Gastroesophageal sphincter (tissue), 4 donors: ENCODE data around the gene ADAM23. TPM values are rescaled to one million over a fixed set of nuclear protein-coding genes. Genes with fewer than 3 reads are reported as not detected.
A peak's percentile ranks its signal among the peaks of the same experiment; 100 is the strongest.

Source experiments
- ATAC-seq: fragments of 150-250 bp; one replicate; pipeline ENCODE4 v1.9.1; 2016; ENCODE audit warnings: mild to moderate bottlenecking, moderate library complexity
- H3K27ac ChIP-seq, 4 donors: fragments of 200-600 bp; sonication (generic) in 3 of 4; 1 replicate in 3 of 4; 2 replicates in 1 of 4; pipeline ENCODE4 v1.5.1; 2016 to 2019
- H3K27me3 ChIP-seq: fragments of 200-600 bp; sonication (generic); one replicate; pipeline ENCODE4 v1.5.1; 2019
- H3K36me3 ChIP-seq, 2 donors: fragments of 200-600 bp; sonication (generic); one replicate each; pipeline ENCODE4 v1.5.1; 2019; ENCODE audit warnings: control low read depth in 1 of 2
- H3K4me1 ChIP-seq, 3 donors: fragments of 200-600 bp; sonication (generic); 1 replicate in 2 of 3; 2 replicates in 1 of 3; pipeline ENCODE4 v1.5.1; 2016 to 2019; ENCODE audit warnings: control low read depth in 2 of 3
- H3K4me3 ChIP-seq, 2 donors: fragments of 200-600 bp; sonication (generic); one replicate each; pipeline ENCODE4 v1.5.1; 2019; ENCODE audit warnings: mild to moderate bottlenecking in 1 of 2, moderate library complexity in 1 of 2
- H3K9me3 ChIP-seq, 3 donors: fragments of 200-600 bp; sonication (generic); one replicate each; pipeline ENCODE4 v1.5.1; 2017 to 2019; ENCODE audit warnings: control low read depth in 2 of 3
- EP300 ChIP-seq: sonication (generic); formaldehyde crosslinking; IDR thresholded peaks from one replicate; pipeline ENCODE4 v1.6.1; 2017; ENCODE audit warnings: antibody characterized with exemption, mild to moderate bottlenecking
- POLR2A ChIP-seq, 2 donors: fragments of 450-650 bp; IDR thresholded peaks; one replicate each; pipeline ENCODE4 v1.6.1; 2017; ENCODE audit warnings: antibody characterized with exemption in 2 of 2, mild to moderate bottlenecking in 2 of 2, moderate library complexity in 1 of 2
- POLR2AphosphoS5 ChIP-seq: sonication (generic); formaldehyde crosslinking; IDR thresholded peaks from one replicate; pipeline ENCODE4 v1.6.1; 2017; ENCODE audit warnings: antibody characterized with exemption
- WGBS, 2 donors: methylation state at CpG; one replicate each; pipeline ENCODE4 v1.1.5; 2018; ENCODE audit warnings: low coverage in 1 of 2; 5-methylcytosine and 5-hydroxymethylcytosine counted together
- total RNA-seq, 4 donors: library from RNA; depleted of rRNA; stranded (reverse); fragments of >200 nt; gene quantifications; one replicate each; pipeline ENCODE4 v1.1.0, GENCODE V29; 2016
- TF ChIP-seq, protein P1 (sequence below), 4 experiments: fragments of 200-600 bp in 2 of 4; fragments of 450-650 bp in 2 of 4; sonication (generic) in 1 of 4; IDR thresholded peaks; one replicate each; pipeline ENCODE4 v1.5.1; 2017 to 2019; ENCODE audit warnings: antibody characterized with exemption in 4 of 4, mild to moderate bottlenecking in 2 of 4, moderate library complexity in 2 of 4

The ADAM23 gene
- total RNA-seq, 4 donors from 2014 or later = 2.4 to 4.0 (median 3.5) TPM

DNA sequence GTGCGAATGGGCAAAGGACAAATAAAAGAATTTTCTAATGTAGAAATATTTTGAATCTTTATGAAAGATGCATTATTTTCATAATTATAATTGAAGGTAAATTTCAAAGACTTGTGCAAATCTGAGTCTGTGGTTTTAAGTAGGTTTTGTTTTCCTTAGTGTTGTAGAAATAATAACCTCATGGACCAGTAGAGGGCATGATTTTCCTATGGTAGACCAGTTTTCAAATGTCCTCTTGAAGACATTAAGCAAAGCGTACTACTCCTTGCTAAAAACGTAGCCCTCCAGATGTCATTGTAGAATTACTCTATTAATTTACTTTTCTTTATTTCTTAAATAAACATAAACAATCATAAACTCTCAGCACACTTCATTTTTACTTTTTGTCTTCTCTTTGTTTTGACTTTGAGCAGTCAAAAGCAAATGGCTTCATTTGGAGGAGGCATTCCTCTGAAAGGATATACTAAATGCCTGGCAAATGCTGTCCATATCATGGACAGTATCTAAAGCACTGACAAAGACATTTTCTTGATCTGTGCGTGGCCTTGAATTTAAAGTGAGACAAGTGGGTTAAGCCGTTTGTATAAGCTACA, 113.1 kb downstream of the ADAM23 start:
- TF ChIP-seq POLR2AphosphoS5 = no peak
- TF ChIP-seq, protein P1, sequence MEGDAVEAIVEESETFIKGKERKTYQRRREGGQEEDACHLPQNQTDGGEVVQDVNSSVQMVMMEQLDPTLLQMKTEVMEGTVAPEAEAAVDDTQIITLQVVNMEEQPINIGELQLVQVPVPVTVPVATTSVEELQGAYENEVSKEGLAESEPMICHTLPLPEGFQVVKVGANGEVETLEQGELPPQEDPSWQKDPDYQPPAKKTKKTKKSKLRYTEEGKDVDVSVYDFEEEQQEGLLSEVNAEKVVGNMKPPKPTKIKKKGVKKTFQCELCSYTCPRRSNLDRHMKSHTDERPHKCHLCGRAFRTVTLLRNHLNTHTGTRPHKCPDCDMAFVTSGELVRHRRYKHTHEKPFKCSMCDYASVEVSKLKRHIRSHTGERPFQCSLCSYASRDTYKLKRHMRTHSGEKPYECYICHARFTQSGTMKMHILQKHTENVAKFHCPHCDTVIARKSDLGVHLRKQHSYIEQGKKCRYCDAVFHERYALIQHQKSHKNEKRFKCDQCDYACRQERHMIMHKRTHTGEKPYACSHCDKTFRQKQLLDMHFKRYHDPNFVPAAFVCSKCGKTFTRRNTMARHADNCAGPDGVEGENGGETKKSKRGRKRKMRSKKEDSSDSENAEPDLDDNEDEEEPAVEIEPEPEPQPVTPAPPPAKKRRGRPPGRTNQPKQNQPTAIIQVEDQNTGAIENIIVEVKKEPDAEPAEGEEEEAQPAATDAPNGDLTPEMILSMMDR (IDR thresholded peaks at IDR 0.05) = peak in 3 of 4 experiments; percentile 22 to 49 (median 28)
- ATAC-seq = no peak
- Histone ChIP-seq H3K9me3 (no peaks in the 10 kb centered on the region), H3K27me3 (no peaks in the 10 kb centered on the region), H3K27ac (no peak overlapping the region), H3K36me3 (no peaks in the 10 kb centered on the region), H3K4me3 (no peak overlapping the region), H3K4me1 (peaks cover 0 to 12% (median 0%) of the 10 kb centered on the region in 3 donors)
- 59 to 63% methylated on average over 5 of the region's 5 CpGs for WGBS, 2 donors

DNA sequence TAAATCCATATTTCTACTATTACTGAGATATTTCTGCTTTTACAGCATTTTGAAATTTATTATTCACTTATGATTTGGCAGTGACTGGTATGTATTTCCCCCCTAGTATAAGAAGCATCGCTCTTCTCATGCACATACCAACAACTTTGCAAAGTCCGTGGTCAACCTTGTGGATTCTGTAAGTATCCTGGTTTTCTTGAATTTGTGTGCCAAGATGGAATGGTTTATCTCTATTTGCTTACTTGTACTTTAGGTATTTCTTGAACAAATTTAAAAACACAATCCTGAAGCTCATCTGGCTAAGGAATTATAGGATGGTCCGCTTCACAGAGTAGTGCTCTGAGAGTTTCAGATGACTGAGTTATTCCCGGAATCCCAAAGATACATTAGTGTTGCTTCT, 114.0 kb downstream of the ADAM23 start:
- no peak for ATAC-seq
- Histone ChIP-seq H3K4me3 (no peak overlapping the region), H3K4me1 (peaks cover 0 to 12% (median 0%) of the 10 kb centered on the region in 3 donors), H3K27ac (no peak overlapping the region), H3K27me3 (no peaks in the 10 kb centered on the region), H3K36me3 (no peaks in the 10 kb centered on the region), H3K9me3 (no peaks in the 10 kb centered on the region)
- 88 to 97% methylated on average over 4 of the region's 4 CpGs for WGBS, 2 donors
- TF ChIP-seq EP300 (no peak), POLR2AphosphoS5 (no peak), POLR2A (IDR thresholded peaks at IDR 0.05) (no peak)
- TF ChIP-seq, protein P1 (IDR thresholded peaks at IDR 0.05) = no peak

DNA sequence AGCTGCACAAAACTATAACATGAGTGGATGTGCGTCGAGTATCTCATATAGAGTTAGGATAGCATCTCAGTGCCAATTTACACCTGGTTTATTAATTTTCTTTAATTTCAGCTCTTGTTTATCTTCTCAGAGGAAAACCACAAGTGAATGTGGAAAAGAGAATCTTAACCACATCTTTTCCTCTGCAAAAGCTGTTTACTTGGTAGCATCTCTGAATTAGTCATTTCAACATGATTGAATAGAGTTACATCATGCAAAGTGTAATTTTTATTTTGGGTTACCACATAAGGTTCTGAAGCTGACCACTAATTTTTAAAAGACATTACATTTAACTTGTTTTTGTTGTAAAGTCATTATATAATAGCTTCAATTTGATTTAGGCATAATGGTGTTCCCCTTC, 115.2 kb downstream of the ADAM23 start:
- Histone ChIP-seq H3K4me1 (peaks cover 0 to 12% (median 0%) of the 10 kb centered on the region in 3 donors), H3K9me3 (no peaks in the 10 kb centered on the region), H3K27me3 (no peaks in the 10 kb centered on the region), H3K36me3 (no peaks in the 10 kb centered on the region), H3K4me3 (no peak overlapping the region), H3K27ac (no peak overlapping the region)
- WGBS, 2 donors = 93 to 100% methylated on average over 2 of the region's 2 CpGs
- TF ChIP-seq, protein P1 (IDR thresholded peaks at IDR 0.05) = no peak
- TF ChIP-seq EP300 = no peak
- no peak for TF ChIP-seq POLR2A (IDR thresholded peaks at IDR 0.05)
- no peak for TF ChIP-seq POLR2AphosphoS5
- no peak for ATAC-seq

DNA sequence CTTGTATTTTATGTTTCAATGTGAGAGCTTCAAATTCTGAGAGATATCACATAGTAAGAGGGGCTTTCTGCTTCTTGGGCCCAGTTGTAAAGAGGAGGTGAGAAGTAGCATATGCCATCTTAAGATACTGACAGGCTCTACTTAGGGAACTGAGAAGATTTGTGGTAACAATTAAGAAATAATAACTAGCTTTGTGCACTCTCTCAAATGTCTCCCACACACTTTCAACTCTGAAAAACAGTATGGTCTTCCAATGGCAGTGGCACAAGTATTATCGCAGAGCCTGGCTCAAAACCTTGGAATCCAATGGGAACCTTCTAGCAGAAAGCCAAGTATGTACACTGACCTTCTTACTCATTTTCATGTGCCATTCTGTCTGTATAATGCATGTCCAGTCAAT, 118.6 kb downstream of the ADAM23 start:
- WGBS, 2 donors = 93 to 100% methylated on average over 1 of the region's 1 CpG
- no peaks in the 10 kb centered on the region for H3K27me3 ChIP-seq
- no peak overlapping the region for H3K4me3 ChIP-seq
- peaks cover 0 to 6% (median 0%) of the 10 kb centered on the region in 3 donors for H3K4me1 ChIP-seq
- ATAC-seq = no peak
- TF ChIP-seq EP300 = no peak
- TF ChIP-seq, protein P1 (IDR thresholded peaks at IDR 0.05) = no peak
- no peak for TF ChIP-seq POLR2A (IDR thresholded peaks at IDR 0.05)
- TF ChIP-seq POLR2AphosphoS5 = no peak
- no peak overlapping the region for H3K27ac ChIP-seq
- H3K9me3 ChIP-seq = no peaks in the 10 kb centered on the region
- no peaks in the 10 kb centered on the region for H3K36me3 ChIP-seq

DNA sequence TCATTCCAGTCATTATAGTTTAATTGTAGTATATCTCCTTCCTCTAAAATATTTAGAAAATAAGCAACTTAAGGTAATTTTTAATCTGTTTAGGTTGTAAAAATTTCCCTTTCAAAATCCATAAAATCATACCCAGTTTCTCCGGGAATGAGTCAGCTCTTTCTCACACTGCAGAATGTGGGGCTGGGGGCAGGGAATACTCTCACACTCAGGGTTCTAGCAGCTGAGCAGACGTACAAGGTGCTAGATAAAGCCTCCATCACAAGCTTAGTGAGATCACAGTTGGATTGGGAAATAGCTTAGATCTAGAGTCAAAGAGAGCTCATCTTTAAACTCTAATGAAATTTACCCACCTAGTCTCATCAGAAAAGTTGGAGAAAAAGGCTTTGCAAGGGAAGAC, 119.0 kb downstream of the ADAM23 start:
- H3K4me3 ChIP-seq = no peak overlapping the region
- H3K9me3 ChIP-seq = no peaks in the 10 kb centered on the region
- H3K27me3 ChIP-seq = no peaks in the 10 kb centered on the region
- ATAC-seq = no peak
- 86 to 94% methylated on average over 2 of the region's 2 CpGs for WGBS, 2 donors
- peaks cover 0 to 6% (median 0%) of the 10 kb centered on the region in 3 donors for H3K4me1 ChIP-seq
- TF ChIP-seq, protein P1 (IDR thresholded peaks at IDR 0.05) = no peak
- TF ChIP-seq POLR2AphosphoS5 (no peak), EP300 (no peak), POLR2A (IDR thresholded peaks at IDR 0.05) (no peak)
- H3K27ac ChIP-seq = no peak overlapping the region
- H3K36me3 ChIP-seq = no peaks in the 10 kb centered on the region
